GM23338 (cell line): Measurements from ENCODE around the gene PELI1. TPM values are rescaled to one million over a fixed set of nuclear protein-coding genes. Genes with fewer than 3 reads are reported as not detected.

Source experiments
- ATAC-seq: fragments of 200-7000 bp; cut with Tn5 transposase; 3 replicates; pipeline ENCODE4 v1.9.1; 2020
- DNase-seq: peaks from one replicate; pipeline ENCODE4 v3.0.0-alpha.2; 2015; ENCODE audit warnings: low spot score
- H2AFZ ChIP-seq: fragments of 200-600 bp; sonication (generic); 2 replicates; pipeline ENCODE4 v1.8.0; 2016; ENCODE audit warnings: antibody characterized with exemption, mild to moderate bottlenecking, moderate library complexity
- H3F3A ChIP-seq: fragments of 200-600 bp; sonication (generic); replicated peaks from 2 replicates; pipeline ENCODE4 v1.8.0; 2017; ENCODE audit warnings: antibody characterized with exemption, mixed run types, low read depth
- H3K27ac ChIP-seq: fragments of 200-600 bp; sonication (generic); 2 replicates; pipeline ENCODE4 v1.6.1; 2016; ENCODE audit warnings: low read depth
- H3K27me3 ChIP-seq: fragments of 200-600 bp; sonication (generic); 2 replicates; pipeline ENCODE4 v1.8.0; 2016; ENCODE audit warnings: mild to moderate bottlenecking, mixed run types, moderate library complexity; ENCODE audit not compliant: insufficient read depth
- H3K36me3 ChIP-seq: fragments of 200-600 bp; sonication (generic); 2 replicates; pipeline ENCODE4 v1.8.0; 2016; ENCODE audit warnings: mild to moderate bottlenecking; ENCODE audit not compliant: insufficient read depth
- H3K4me1 ChIP-seq: fragments of 200-600 bp; sonication (generic); 2 replicates; pipeline ENCODE4 v1.8.0; 2016; ENCODE audit warnings: mild to moderate bottlenecking, moderate library complexity; ENCODE audit not compliant: insufficient read depth
- H3K4me2 ChIP-seq: fragments of 200-600 bp; sonication (generic); 2 replicates; pipeline ENCODE4 v1.7.1; 2017; ENCODE audit warnings: mixed run types
- H3K4me3 ChIP-seq: fragments of 200-600 bp; sonication (generic); 2 replicates; pipeline ENCODE4 v1.6.1; 2016; ENCODE audit warnings: mixed run types
- H3K79me2 ChIP-seq: fragments of 200-600 bp; sonication (generic); replicated peaks from 2 replicates; pipeline ENCODE4 v1.8.0; 2017; ENCODE audit warnings: mild to moderate bottlenecking; ENCODE audit not compliant: insufficient read depth
- H3K9me2 ChIP-seq: fragments of 200-600 bp; sonication (generic); 2 replicates; pipeline ENCODE4 v1.8.0; 2017; ENCODE audit not compliant: insufficient read depth
- H4K20me1 ChIP-seq: fragments of 200-600 bp; sonication (generic); replicated peaks from 2 replicates; pipeline ENCODE4 v1.8.0; 2017; ENCODE audit warnings: mild to moderate bottlenecking; ENCODE audit not compliant: insufficient read depth
- H3K27ac Mint-ChIP-seq: 2 replicates; pipeline ENCODE4 v1.8.0; 2020; ENCODE audit warnings: inconsistent platforms, mild to moderate bottlenecking, moderate library complexity, mixed read lengths
- H3K27me3 Mint-ChIP-seq: 3 replicates; pipeline ENCODE4 v1.8.0; 2022; ENCODE audit warnings: low read depth, mild to moderate bottlenecking, moderate library complexity, mixed read lengths, inconsistent platforms; ENCODE audit not compliant: insufficient read depth, poor library complexity
- H3K36me3 Mint-ChIP-seq: 3 replicates; pipeline ENCODE4 v1.8.0; 2021; ENCODE audit warnings: low read depth, mild to moderate bottlenecking, inconsistent platforms, moderate library complexity, mixed read lengths
- H3K4me1 Mint-ChIP-seq: 3 replicates; pipeline ENCODE4 v1.8.0; 2020; ENCODE audit warnings: mild to moderate bottlenecking, inconsistent platforms, mixed read lengths
- H3K4me3 Mint-ChIP-seq: 3 replicates; pipeline ENCODE4 v1.8.0; 2021; ENCODE audit warnings: moderate library complexity, mild to moderate bottlenecking, inconsistent platforms, mixed read lengths
- H3K9me3 Mint-ChIP-seq: 3 replicates; pipeline ENCODE4 v1.8.0; 2020; ENCODE audit warnings: moderate library complexity, mild to moderate bottlenecking, inconsistent platforms, mixed read lengths
- CREB1 ChIP-seq: fragments of 250-450 bp; sonication (Bioruptor Pico); IDR thresholded peaks from 2 replicates; pipeline ENCODE4 v1.5.0; 2020; ENCODE audit warnings: low read depth, mild to moderate bottlenecking, moderate library complexity
- EZH2 ChIP-seq: fragments of 200-600 bp; sonication (generic); IDR thresholded peaks from one replicate; pipeline ENCODE4 v1.8.0; 2017; ENCODE audit warnings: antibody characterized with exemption, mild to moderate bottlenecking, low read depth; ENCODE audit not compliant: unreplicated experiment
- EZH2phosphoT487 ChIP-seq: fragments of 200-600 bp; sonication (generic); IDR thresholded peaks from one replicate; pipeline ENCODE4 v1.8.1; 2018; ENCODE audit warnings: antibody characterized with exemption; ENCODE audit not compliant: unreplicated experiment
- JUNB ChIP-seq: IDR thresholded peaks from one replicate; pipeline ENCODE4 v1.6.1; 2016; ENCODE audit warnings: antibody characterized with exemption; ENCODE audit not compliant: unreplicated experiment
- NANOG ChIP-seq: IDR thresholded peaks from 2 replicates; pipeline ENCODE4 v1.6.1; 2016; ENCODE audit warnings: antibody characterized with exemption, borderline replicate concordance
- POLR2AphosphoS5 ChIP-seq: IDR thresholded peaks from 2 replicates; pipeline ENCODE4 v1.6.1; 2016; ENCODE audit warnings: antibody characterized with exemption, low read depth
- STAT1 ChIP-seq: IDR thresholded peaks from one replicate; pipeline ENCODE4 v1.6.1; 2016; ENCODE audit warnings: antibody characterized with exemption; ENCODE audit not compliant: unreplicated experiment
- ZNF114 ChIP-seq: fragments of 250-450 bp; sonication (Bioruptor Pico); IDR thresholded peaks from 2 replicates; pipeline ENCODE4 v1.5.0; 2020; ENCODE audit warnings: mild to moderate bottlenecking, moderate library complexity
- ZNF331 ChIP-seq: fragments of 250-450 bp; sonication (Bioruptor Pico); IDR thresholded peaks from 2 replicates; pipeline ENCODE4 v1.5.0; 2020; ENCODE audit warnings: low read depth, mild to moderate bottlenecking, moderate library complexity
- polyA plus RNA-seq: library from polyadenylated mRNA; unstranded; fragments of >200 nt; fragmentation: Nextera tagmentation; extraction: Ambion mirVana; gene quantifications from 2 replicates; pipeline ENCODE4 v1.2.1, GENCODE V29; 2016
- total RNA-seq: library from RNA; depleted of rRNA; stranded (reverse); fragments of >200 nt; shearing (Covaris generic); gene quantifications from 2 replicates; pipeline ENCODE4 v1.2.3, GENCODE V29; 2014
- TF ChIP-seq, protein P1 (sequence below): IDR thresholded peaks from 2 replicates; pipeline ENCODE4 v1.6.1; 2016; ENCODE audit warnings: antibody characterized with exemption
- TF ChIP-seq, protein P2 (sequence below): IDR thresholded peaks from one replicate; pipeline ENCODE4 v1.6.1; 2018; ENCODE audit warnings: antibody characterized with exemption; ENCODE audit not compliant: unreplicated experiment
- TF ChIP-seq, protein P3 (sequence below): fragments of 250-450 bp; sonication (Bioruptor Pico); IDR thresholded peaks from 2 replicates; pipeline ENCODE4 v1.5.0; 2020; ENCODE audit warnings: mild to moderate bottlenecking, moderate library complexity
- TF ChIP-seq, protein P4 (sequence below), 2 experiments: fragments of 200-600 bp in 1 of 2; sonication (generic) in 1 of 2; conservative IDR thresholded peaks; 2 replicates each; pipeline versions ENCODE4 v1.5.1 to v1.6.1; 2016 to 2017; ENCODE audit warnings: antibody characterized with exemption in 2 of 2, low read depth in 2 of 2, mild to moderate bottlenecking in 2 of 2, moderate library complexity in 1 of 2

Gene PELI1
- total and polyA plus RNA-seq, 2 experiments from 2014 or later: 32.4 to 61.8 TPM

DNA sequence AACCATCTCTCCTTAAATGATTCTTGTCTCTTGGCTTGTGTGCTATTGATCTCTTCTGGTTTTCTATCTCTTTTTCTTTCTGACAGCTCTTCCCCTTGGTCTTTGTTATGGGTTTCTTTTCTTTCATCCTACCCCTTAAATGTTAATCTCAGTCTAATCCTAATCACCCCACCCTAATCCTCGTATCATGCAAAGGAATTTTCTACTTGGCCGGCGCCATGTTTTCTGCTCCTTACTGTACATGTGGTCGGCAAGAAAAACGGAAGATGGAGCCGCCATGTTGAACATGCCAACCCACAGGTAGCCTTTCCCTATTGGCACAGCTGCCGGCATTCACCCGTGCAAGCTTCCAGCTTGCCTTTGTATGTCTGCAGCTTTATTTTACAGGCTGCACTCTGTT lies 63.2 kb downstream of the PELI1 start:
- peaks cover 8% of the 10 kb centered on the region; the same call in 1 of the 2 replicates for H3K9me2 ChIP-seq
- no peak overlapping the region for H3K27ac Mint-ChIP-seq

More for the DNA sequence above, 63.2 kb downstream of the PELI1 start:
- Histone ChIP-seq H4K20me1 (no peaks in the 10 kb centered on the region), H3K36me3 (no peaks in the 10 kb centered on the region), H3K4me1 (peaks cover 3% of the 10 kb centered on the region), H3F3A (no peaks in the 10 kb centered on the region), H3K4me3 (no peak overlapping the region), H3K79me2 (no peaks in the 10 kb centered on the region), H2AFZ (no peak overlapping the region), H3K27me3 (no peaks in the 10 kb centered on the region), H3K27ac (no peak overlapping the region), H3K4me2 (no peak overlapping the region)
- Mint-ChIP-seq H3K9me3 (no peaks in the 10 kb centered on the region; the same call in 1 of the 3 replicates), H3K36me3 (no peaks in the 10 kb centered on the region), H3K4me1 (peaks cover 11% of the 10 kb centered on the region), H3K27me3 (peaks cover 3% of the 10 kb centered on the region), H3K4me3 (no peak overlapping the region)
- TF ChIP-seq CREB1 (CRISPR knock-in tag) (no peak), STAT1 (no peak), EZH2phosphoT487 (no peak), NANOG (no peak), POLR2AphosphoS5 (no peak), EZH2 (no peak), ZNF331 (CRISPR knock-in tag) (no peak), ZNF114 (CRISPR knock-in tag) (no peak), JUNB (no peak)
- TF ChIP-seq, protein P1, sequence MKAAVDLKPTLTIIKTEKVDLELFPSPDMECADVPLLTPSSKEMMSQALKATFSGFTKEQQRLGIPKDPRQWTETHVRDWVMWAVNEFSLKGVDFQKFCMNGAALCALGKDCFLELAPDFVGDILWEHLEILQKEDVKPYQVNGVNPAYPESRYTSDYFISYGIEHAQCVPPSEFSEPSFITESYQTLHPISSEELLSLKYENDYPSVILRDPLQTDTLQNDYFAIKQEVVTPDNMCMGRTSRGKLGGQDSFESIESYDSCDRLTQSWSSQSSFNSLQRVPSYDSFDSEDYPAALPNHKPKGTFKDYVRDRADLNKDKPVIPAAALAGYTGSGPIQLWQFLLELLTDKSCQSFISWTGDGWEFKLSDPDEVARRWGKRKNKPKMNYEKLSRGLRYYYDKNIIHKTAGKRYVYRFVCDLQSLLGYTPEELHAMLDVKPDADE: no peak
- TF ChIP-seq, protein P2, sequence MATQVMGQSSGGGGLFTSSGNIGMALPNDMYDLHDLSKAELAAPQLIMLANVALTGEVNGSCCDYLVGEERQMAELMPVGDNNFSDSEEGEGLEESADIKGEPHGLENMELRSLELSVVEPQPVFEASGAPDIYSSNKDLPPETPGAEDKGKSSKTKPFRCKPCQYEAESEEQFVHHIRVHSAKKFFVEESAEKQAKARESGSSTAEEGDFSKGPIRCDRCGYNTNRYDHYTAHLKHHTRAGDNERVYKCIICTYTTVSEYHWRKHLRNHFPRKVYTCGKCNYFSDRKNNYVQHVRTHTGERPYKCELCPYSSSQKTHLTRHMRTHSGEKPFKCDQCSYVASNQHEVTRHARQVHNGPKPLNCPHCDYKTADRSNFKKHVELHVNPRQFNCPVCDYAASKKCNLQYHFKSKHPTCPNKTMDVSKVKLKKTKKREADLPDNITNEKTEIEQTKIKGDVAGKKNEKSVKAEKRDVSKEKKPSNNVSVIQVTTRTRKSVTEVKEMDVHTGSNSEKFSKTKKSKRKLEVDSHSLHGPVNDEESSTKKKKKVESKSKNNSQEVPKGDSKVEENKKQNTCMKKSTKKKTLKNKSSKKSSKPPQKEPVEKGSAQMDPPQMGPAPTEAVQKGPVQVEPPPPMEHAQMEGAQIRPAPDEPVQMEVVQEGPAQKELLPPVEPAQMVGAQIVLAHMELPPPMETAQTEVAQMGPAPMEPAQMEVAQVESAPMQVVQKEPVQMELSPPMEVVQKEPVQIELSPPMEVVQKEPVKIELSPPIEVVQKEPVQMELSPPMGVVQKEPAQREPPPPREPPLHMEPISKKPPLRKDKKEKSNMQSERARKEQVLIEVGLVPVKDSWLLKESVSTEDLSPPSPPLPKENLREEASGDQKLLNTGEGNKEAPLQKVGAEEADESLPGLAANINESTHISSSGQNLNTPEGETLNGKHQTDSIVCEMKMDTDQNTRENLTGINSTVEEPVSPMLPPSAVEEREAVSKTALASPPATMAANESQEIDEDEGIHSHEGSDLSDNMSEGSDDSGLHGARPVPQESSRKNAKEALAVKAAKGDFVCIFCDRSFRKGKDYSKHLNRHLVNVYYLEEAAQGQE: no peak
- TF ChIP-seq, protein P3, sequence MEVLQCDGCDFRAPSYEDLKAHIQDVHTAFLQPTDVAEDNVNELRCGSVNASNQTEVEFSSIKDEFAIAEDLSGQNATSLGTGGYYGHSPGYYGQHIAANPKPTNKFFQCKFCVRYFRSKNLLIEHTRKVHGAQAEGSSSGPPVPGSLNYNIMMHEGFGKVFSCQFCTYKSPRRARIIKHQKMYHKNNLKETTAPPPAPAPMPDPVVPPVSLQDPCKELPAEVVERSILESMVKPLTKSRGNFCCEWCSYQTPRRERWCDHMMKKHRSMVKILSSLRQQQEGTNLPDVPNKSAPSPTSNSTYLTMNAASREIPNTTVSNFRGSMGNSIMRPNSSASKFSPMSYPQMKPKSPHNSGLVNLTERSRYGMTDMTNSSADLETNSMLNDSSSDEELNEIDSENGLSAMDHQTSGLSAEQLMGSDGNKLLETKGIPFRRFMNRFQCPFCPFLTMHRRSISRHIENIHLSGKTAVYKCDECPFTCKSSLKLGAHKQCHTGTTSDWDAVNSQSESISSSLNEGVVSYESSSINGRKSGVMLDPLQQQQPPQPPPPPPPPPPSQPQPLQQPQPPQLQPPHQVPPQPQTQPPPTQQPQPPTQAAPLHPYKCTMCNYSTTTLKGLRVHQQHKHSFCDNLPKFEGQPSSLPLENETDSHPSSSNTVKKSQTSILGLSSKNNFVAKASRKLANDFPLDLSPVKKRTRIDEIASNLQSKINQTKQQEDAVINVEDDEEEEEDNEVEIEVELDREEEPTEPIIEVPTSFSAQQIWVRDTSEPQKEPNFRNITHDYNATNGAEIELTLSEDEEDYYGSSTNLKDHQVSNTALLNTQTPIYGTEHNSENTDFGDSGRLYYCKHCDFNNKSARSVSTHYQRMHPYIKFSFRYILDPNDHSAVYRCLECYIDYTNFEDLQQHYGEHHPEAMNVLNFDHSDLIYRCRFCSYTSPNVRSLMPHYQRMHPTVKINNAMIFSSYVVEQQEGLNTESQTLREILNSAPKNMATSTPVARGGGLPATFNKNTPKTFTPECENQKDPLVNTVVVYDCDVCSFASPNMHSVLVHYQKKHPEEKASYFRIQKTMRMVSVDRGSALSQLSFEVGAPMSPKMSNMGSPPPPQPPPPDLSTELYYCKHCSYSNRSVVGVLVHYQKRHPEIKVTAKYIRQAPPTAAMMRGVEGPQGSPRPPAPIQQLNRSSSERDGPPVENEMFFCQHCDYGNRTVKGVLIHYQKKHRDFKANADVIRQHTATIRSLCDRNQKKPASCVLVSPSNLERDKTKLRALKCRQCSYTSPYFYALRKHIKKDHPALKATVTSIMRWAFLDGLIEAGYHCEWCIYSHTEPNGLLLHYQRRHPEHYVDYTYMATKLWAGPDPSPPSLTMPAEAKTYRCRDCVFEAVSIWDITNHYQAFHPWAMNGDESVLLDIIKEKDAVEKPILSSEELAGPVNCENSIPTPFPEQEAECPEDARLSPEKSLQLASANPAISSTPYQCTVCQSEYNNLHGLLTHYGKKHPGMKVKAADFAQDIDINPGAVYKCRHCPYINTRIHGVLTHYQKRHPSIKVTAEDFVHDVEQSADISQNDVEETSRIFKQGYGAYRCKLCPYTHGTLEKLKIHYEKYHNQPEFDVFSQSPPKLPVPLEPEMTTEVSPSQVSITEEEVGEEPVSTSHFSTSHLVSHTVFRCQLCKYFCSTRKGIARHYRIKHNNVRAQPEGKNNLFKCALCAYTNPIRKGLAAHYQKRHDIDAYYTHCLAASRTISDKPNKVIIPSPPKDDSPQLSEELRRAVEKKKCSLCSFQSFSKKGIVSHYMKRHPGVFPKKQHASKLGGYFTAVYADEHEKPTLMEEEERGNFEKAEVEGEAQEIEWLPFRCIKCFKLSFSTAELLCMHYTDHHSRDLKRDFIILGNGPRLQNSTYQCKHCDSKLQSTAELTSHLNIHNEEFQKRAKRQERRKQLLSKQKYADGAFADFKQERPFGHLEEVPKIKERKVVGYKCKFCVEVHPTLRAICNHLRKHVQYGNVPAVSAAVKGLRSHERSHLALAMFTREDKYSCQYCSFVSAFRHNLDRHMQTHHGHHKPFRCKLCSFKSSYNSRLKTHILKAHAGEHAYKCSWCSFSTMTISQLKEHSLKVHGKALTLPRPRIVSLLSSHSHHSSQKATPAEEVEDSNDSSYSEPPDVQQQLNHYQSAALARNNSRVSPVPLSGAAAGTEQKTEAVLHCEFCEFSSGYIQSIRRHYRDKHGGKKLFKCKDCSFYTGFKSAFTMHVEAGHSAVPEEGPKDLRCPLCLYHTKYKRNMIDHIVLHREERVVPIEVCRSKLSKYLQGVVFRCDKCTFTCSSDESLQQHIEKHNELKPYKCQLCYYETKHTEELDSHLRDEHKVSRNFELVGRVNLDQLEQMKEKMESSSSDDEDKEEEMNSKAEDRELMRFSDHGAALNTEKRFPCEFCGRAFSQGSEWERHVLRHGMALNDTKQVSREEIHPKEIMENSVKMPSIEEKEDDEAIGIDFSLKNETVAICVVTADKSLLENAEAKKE (CRISPR knock-in tag): no peak
- TF ChIP-seq, protein P4, sequence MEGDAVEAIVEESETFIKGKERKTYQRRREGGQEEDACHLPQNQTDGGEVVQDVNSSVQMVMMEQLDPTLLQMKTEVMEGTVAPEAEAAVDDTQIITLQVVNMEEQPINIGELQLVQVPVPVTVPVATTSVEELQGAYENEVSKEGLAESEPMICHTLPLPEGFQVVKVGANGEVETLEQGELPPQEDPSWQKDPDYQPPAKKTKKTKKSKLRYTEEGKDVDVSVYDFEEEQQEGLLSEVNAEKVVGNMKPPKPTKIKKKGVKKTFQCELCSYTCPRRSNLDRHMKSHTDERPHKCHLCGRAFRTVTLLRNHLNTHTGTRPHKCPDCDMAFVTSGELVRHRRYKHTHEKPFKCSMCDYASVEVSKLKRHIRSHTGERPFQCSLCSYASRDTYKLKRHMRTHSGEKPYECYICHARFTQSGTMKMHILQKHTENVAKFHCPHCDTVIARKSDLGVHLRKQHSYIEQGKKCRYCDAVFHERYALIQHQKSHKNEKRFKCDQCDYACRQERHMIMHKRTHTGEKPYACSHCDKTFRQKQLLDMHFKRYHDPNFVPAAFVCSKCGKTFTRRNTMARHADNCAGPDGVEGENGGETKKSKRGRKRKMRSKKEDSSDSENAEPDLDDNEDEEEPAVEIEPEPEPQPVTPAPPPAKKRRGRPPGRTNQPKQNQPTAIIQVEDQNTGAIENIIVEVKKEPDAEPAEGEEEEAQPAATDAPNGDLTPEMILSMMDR (conservative IDR thresholded peaks at IDR 0.05; ENCODE audit: low read depth in 2 of 2): no peak
- ATAC-seq (no peak), DNase-seq (no peak)
